Loucy (cell line): ENCODE measurements around the gene NDUFAF5.

Source experiments
- CTCF ChIP-seq: fragments of 200-600 bp; sonication (generic); conservative IDR thresholded peaks from 2 replicates; pipeline ENCODE4 v1.5.1; 2014; ENCODE audit warnings: mild to moderate bottlenecking, antibody characterized with exemption, low read length
- EZH2phosphoT487 ChIP-seq: fragments of 200-600 bp; IDR thresholded peaks from 2 replicates; pipeline ENCODE4 v1.6.1; 2018; ENCODE audit warnings: antibody characterized with exemption, mild to moderate bottlenecking, moderate library complexity, borderline replicate concordance

GRCh38 chr20:13749811-13750210 is 35.0 kb upstream of the NDUFAF5 start:
- TF ChIP-seq CTCF (no peak), EZH2phosphoT487 (no peak)
